ENCODE results near the gene C1orf35. TPM values are rescaled to one million over a fixed set of nuclear protein-coding genes. Genes with fewer than 3 reads are reported as not detected.

Gene C1orf35
- total RNA-seq, 1 donor from 2014 or later = 5.6 TPM

- peak; percentile 45 for DNase-seq (ENCODE audit: low spot score)
Observed at GRCh38 chr1:228109962-228110488, 6.9 kb upstream of the C1orf35 start.

- peak; percentile 100 for DNase-seq (ENCODE audit: low spot score)
Observed at GRCh38 chr1:228109073-228109961, 6.2 kb upstream of the C1orf35 start, which contains the start of gene MRPL55. TSS of gene MRPL55 (minus strand) at chr1:228109299. CDS start at chr1:228108260, 1,039 bp downstream.

GRCh38 chr1:228108742-228109072 lies 5.6 kb upstream of the C1orf35 start:
- DNase-seq (ENCODE audit: low spot score) = no peak

- DNase-seq (ENCODE audit: low spot score) = peak; percentile 78
Observed at GRCh38 chr1:228108055-228108690, 5.0 kb upstream of the C1orf35 start.

GRCh38 chr1:228107636-228108035 lies 4.5 kb upstream of the C1orf35 start:
- DNase-seq (ENCODE audit: low spot score) = peak; percentile 83

- DNase-seq (ENCODE audit: low spot score) = no peak
Observed at GRCh38 chr1:228106800-228107054, 3.6 kb upstream of the C1orf35 start.

- peak; percentile 87 for DNase-seq (ENCODE audit: low spot score)
Observed at GRCh38 chr1:228105996-228106799, 3.1 kb upstream of the C1orf35 start.

- DNase-seq (ENCODE audit: low spot score) = peak; percentile 81
Observed at GRCh38 chr1:228105270-228105995, 2.3 kb upstream of the C1orf35 start.

- peak; percentile 18 for DNase-seq (ENCODE audit: low spot score)
Observed at GRCh38 chr1:228104526-228105269, 1.6 kb upstream of the C1orf35 start.

- DNase-seq (ENCODE audit: low spot score) = peak; percentile 90
Observed at GRCh38 chr1:228101994-228102790, 933 bp downstream of the C1orf35 start.

GRCh38 chr1:228101614-228101993 lies 1.5 kb downstream of the C1orf35 start:
- DNase-seq (ENCODE audit: low spot score) = peak; percentile 84

- DNase-seq (ENCODE audit: low spot score) = peak; percentile 83
Observed at GRCh38 chr1:228100822-228101613, 2.1 kb downstream of the C1orf35 start.

GRCh38 chr1:228099331-228099732 lies 3.8 kb downstream of the C1orf35 start:
- peak; percentile 81 for DNase-seq (ENCODE audit: low spot score)

- DNase-seq (ENCODE audit: low spot score) = peak; percentile 69
Observed at GRCh38 chr1:228098323-228098931, 4.7 kb downstream of the C1orf35 start.

- peak; percentile 87 for DNase-seq (ENCODE audit: low spot score)
Observed at GRCh38 chr1:228097333-228098081, 5.6 kb downstream of the C1orf35 start.

- peak; percentile 79 for DNase-seq (ENCODE audit: low spot score)
Observed at GRCh38 chr1:228096416-228097332, 6.5 kb downstream of the C1orf35 start.

Data from mesenteric fat pad (tissue), 1 donor.